WTC11 (cell line): ENCODE results near the gene PDE1C. TPM values are rescaled to one million over a fixed set of nuclear protein-coding genes. Genes with fewer than 3 reads are reported as not detected.

Experiments used
- ATAC-seq: fragments of 200-7000 bp; cut with Tn5 transposase; 2 replicates; pipeline ENCODE4 v1.10.0; 2021; ENCODE audit warnings: mild to moderate bottlenecking, moderate library complexity
- CTCF ChIA-PET: fragments of 300-600 bp; sonication (Branson Sonifier 250); formaldehyde crosslinking; loops from one replicate; lab custom pipeline; 2021; ENCODE audit warnings: antibody characterized with exemption; lab: Charles Lee
- POLR2A ChIA-PET: fragments of 350-600 bp; sonication (Branson Sonifier 250); formaldehyde crosslinking; loops from one replicate; lab custom pipeline; 2021; ENCODE audit warnings: antibody characterized with exemption; lab: Charles Lee
- DNase-seq: peaks from one replicate; pipeline ENCODE4 v3.0.0; 2021; ENCODE audit warnings: low spot score
- H3K27ac Mint-ChIP-seq: 2 replicates; pipeline ENCODE4 v1.8.0; 2021; ENCODE audit warnings: mixed read lengths
- H3K27me3 Mint-ChIP-seq: 2 replicates; pipeline ENCODE4 v1.8.0; 2021; ENCODE audit warnings: low read depth, mild to moderate bottlenecking, moderate library complexity, mixed read lengths
- H3K36me3 Mint-ChIP-seq: 2 replicates; pipeline ENCODE4 v1.8.0; 2021; ENCODE audit warnings: mixed read lengths
- H3K4me1 Mint-ChIP-seq: 2 replicates; pipeline ENCODE4 v1.8.0; 2022; ENCODE audit warnings: mixed read lengths
- H3K4me3 Mint-ChIP-seq: 2 replicates; pipeline ENCODE4 v1.8.0; 2021; ENCODE audit warnings: mild to moderate bottlenecking, moderate library complexity, mixed read lengths
- H3K9me3 Mint-ChIP-seq: 2 replicates; pipeline ENCODE4 v1.8.0; 2021; ENCODE audit warnings: mixed read lengths
- CREM ChIP-seq: sonication (generic); formaldehyde crosslinking; IDR thresholded peaks from 2 replicates; pipeline ENCODE4 v1.8.1; 2022; ENCODE audit warnings: mild to moderate bottlenecking, missing genetic modification reagents, moderate library complexity
- ESRRA ChIP-seq: sonication (generic); formaldehyde crosslinking; IDR thresholded peaks from 2 replicates; pipeline ENCODE4 v1.8.1; 2022; ENCODE audit warnings: mild to moderate bottlenecking, missing genetic modification reagents, borderline replicate concordance
- FOXP1 ChIP-seq: sonication (generic); formaldehyde crosslinking; IDR thresholded peaks from 2 replicates; pipeline ENCODE4 v1.8.0; 2022; ENCODE audit warnings: missing genetic modification reagents, mild to moderate bottlenecking, moderate library complexity, borderline replicate concordance
- IRF2 ChIP-seq: sonication (generic); formaldehyde crosslinking; IDR thresholded peaks from 2 replicates; pipeline ENCODE4 v1.8.0; 2022; ENCODE audit warnings: low read depth, missing genetic modification reagents, borderline replicate concordance
- PRRX2 ChIP-seq: fragments of 250-450 bp; sonication (Bioruptor Pico); IDR thresholded peaks from 2 replicates; pipeline ENCODE4 v1.8.0; 2021; ENCODE audit warnings: mild to moderate bottlenecking
- RORB ChIP-seq: fragments of 250-450 bp; sonication (Bioruptor Pico); IDR thresholded peaks from 2 replicates; pipeline ENCODE4 v1.9.0; 2021; ENCODE audit warnings: mild to moderate bottlenecking
- SMAD3 ChIP-seq: sonication (generic); formaldehyde crosslinking; IDR thresholded peaks from 2 replicates; pipeline ENCODE4 v1.8.0; 2022; ENCODE audit warnings: missing genetic modification reagents, mild to moderate bottlenecking, borderline replicate concordance
- SOX15 ChIP-seq: fragments of 250-450 bp; sonication (Bioruptor Pico); IDR thresholded peaks from 2 replicates; pipeline ENCODE4 v1.9.0; 2021; ENCODE audit warnings: mild to moderate bottlenecking
- SP1 ChIP-seq: sonication (generic); formaldehyde crosslinking; conservative IDR thresholded peaks from 2 replicates; pipeline ENCODE4 v1.8.1; 2022; ENCODE audit warnings: missing genetic modification reagents
- TEAD4 ChIP-seq: sonication (generic); formaldehyde crosslinking; IDR thresholded peaks from 2 replicates; pipeline ENCODE4 v1.8.0; 2022; ENCODE audit warnings: mild to moderate bottlenecking, missing genetic modification reagents
- total RNA-seq: library from RNA; stranded (reverse); gene quantifications from 3 replicates; pipeline ENCODE4 v1.2.3, GENCODE V29; 2021
- TF ChIP-seq, protein P1 (sequence below): sonication (generic); formaldehyde crosslinking; IDR thresholded peaks from 2 replicates; pipeline ENCODE4 v1.8.0; 2022; ENCODE audit warnings: missing genetic modification reagents
- TF ChIP-seq, protein P2 (sequence below): sonication (generic); formaldehyde crosslinking; IDR thresholded peaks from 2 replicates; pipeline ENCODE4 v1.8.1; 2023; ENCODE audit warnings: mild to moderate bottlenecking, missing genetic modification reagents, moderate library complexity
- TF ChIP-seq, protein P3 (sequence below): fragments of 250-450 bp; sonication (Bioruptor Pico); IDR thresholded peaks from 2 replicates; pipeline ENCODE4 v2.1.2; 2022; ENCODE audit warnings: mild to moderate bottlenecking, moderate library complexity
- TF ChIP-seq, protein P4 (sequence below): sonication (generic); formaldehyde crosslinking; IDR thresholded peaks from 2 replicates; pipeline ENCODE4 v1.8.1; 2022; ENCODE audit warnings: missing genetic modification reagents, borderline replicate concordance
- TF ChIP-seq, protein P5 (sequence below): sonication (generic); formaldehyde crosslinking; IDR thresholded peaks from 2 replicates; pipeline ENCODE4 v1.8.0; 2023; ENCODE audit warnings: missing genetic modification reagents
- TF ChIP-seq, protein P6 (sequence below): fragments of 200-600 bp; IDR thresholded peaks from 2 replicates; pipeline ENCODE4 v1.8.0; 2022; ENCODE audit warnings: antibody characterized with exemption
- TF ChIP-seq, protein P7 (sequence below): fragments of 250-450 bp; sonication (Bioruptor Pico); conservative IDR thresholded peaks from 2 replicates; pipeline ENCODE4 v1.9.0; 2021; ENCODE audit warnings: mild to moderate bottlenecking
- TF ChIP-seq, protein P8 (sequence below): fragments of 250-450 bp; sonication (Bioruptor Pico); IDR thresholded peaks from 2 replicates; pipeline ENCODE4 v1.9.0; 2021; ENCODE audit warnings: moderate library complexity, mild to moderate bottlenecking, inconsistent platforms, borderline replicate concordance

Gene PDE1C
- total RNA-seq, 1 experiment from 2014 or later: 0.55 TPM

DNA sequence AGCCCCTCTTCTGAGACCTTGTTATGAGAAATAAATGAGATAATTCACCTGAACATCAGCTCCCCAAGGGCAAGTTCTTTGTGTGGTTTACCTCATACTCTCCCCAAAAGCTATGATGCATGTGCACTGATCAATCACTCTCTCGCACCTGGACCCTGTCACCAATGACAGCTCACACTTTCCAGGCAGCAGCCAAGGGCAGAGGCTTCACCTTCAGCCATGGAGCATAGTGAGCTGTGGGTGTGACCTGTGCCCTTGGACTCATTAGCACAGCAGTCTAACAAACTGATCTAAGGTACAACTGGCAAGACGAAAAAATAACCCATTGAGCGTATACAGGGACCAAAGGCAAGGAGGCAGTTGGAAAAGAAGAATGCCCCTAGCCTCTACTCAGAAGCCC, 17.0 kb downstream of the PDE1C start (continued):
- TF ChIP-seq, protein P1, sequence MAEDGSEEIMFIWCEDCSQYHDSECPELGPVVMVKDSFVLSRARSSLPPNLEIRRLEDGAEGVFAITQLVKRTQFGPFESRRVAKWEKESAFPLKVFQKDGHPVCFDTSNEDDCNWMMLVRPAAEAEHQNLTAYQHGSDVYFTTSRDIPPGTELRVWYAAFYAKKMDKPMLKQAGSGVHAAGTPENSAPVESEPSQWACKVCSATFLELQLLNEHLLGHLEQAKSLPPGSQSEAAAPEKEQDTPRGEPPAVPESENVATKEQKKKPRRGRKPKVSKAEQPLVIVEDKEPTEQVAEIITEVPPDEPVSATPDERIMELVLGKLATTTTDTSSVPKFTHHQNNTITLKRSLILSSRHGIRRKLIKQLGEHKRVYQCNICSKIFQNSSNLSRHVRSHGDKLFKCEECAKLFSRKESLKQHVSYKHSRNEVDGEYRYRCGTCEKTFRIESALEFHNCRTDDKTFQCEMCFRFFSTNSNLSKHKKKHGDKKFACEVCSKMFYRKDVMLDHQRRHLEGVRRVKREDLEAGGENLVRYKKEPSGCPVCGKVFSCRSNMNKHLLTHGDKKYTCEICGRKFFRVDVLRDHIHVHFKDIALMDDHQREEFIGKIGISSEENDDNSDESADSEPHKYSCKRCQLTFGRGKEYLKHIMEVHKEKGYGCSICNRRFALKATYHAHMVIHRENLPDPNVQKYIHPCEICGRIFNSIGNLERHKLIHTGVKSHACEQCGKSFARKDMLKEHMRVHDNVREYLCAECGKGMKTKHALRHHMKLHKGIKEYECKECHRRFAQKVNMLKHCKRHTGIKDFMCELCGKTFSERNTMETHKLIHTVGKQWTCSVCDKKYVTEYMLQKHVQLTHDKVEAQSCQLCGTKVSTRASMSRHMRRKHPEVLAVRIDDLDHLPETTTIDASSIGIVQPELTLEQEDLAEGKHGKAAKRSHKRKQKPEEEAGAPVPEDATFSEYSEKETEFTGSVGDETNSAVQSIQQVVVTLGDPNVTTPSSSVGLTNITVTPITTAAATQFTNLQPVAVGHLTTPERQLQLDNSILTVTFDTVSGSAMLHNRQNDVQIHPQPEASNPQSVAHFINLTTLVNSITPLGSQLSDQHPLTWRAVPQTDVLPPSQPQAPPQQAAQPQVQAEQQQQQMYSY (CRISPR knock-in tag): no peak
- TF ChIP-seq TEAD4 (CRISPR knock-in tag) (no peak), ESRRA (CRISPR knock-in tag) (no peak)
- TF ChIP-seq, protein P2, sequence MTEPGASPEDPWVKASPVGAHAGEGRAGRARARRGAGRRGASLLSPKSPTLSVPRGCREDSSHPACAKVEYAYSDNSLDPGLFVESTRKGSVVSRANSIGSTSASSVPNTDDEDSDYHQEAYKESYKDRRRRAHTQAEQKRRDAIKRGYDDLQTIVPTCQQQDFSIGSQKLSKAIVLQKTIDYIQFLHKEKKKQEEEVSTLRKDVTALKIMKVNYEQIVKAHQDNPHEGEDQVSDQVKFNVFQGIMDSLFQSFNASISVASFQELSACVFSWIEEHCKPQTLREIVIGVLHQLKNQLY (CRISPR knock-in tag): no peak

DNA sequence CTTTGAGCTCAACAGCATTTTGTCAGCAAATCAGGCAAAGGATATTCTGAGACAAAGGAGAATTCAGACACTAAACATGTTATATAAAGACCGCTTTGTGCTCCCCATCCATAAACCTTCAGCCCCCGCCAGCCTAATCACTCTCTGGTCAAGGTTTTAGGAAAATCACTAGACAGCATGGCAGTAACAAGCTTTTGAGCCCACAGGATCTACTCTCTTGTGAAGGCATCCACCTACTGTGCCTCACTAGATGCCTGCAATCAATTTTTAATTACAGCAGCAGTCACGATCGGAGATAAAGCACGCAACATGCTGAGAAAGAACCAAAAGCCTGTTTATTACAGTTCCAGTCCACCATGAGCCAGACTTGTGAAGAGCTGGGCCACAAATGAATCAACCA, 19.1 kb downstream of the PDE1C start:
- DNase-seq (no peak), ATAC-seq (no peak)
- CTCF ChIA-PET: interaction anchor here (0.8 to 2.6 kb wide), 4 partner anchors 10 to 307 kb away, joined by 3 to 10 read pairs (median 4); no protein-coding TSS in a partner anchor
- Mint-ChIP-seq H3K4me3 (no peak overlapping the region), H3K27ac (no peak overlapping the region), H3K4me1 (no peaks in the 10 kb centered on the region), H3K27me3 (peaks cover 28% of the 10 kb centered on the region), H3K36me3 (no peaks in the 10 kb centered on the region), H3K9me3 (peaks cover 16% of the 10 kb centered on the region)
- no peak for TF ChIP-seq RORB (CRISPR knock-in tag)
- TF ChIP-seq, protein P3, sequence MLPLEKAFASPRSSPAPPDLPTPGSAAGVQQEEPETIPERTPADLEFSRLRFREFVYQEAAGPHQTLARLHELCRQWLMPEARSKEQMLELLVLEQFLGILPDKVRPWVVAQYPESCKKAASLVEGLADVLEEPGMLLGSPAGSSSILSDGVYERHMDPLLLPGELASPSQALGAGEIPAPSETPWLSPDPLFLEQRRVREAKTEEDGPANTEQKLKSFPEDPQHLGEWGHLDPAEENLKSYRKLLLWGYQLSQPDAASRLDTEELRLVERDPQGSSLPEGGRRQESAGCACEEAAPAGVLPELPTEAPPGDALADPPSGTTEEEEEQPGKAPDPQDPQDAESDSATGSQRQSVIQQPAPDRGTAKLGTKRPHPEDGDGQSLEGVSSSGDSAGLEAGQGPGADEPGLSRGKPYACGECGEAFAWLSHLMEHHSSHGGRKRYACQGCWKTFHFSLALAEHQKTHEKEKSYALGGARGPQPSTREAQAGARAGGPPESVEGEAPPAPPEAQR (CRISPR knock-in tag): no peak
- TF ChIP-seq, protein P4, sequence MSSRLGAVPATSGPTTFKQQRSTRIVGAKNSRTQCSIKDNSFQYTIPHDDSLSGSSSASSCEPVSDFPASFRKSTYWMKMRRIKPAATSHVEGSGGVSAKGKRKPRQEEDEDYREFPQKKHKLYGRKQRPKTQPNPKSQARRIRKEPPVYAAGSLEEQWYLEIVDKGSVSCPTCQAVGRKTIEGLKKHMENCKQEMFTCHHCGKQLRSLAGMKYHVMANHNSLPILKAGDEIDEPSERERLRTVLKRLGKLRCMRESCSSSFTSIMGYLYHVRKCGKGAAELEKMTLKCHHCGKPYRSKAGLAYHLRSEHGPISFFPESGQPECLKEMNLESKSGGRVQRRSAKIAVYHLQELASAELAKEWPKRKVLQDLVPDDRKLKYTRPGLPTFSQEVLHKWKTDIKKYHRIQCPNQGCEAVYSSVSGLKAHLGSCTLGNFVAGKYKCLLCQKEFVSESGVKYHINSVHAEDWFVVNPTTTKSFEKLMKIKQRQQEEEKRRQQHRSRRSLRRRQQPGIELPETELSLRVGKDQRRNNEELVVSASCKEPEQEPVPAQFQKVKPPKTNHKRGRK (CRISPR knock-in tag): no peak
- TF ChIP-seq, protein P5, sequence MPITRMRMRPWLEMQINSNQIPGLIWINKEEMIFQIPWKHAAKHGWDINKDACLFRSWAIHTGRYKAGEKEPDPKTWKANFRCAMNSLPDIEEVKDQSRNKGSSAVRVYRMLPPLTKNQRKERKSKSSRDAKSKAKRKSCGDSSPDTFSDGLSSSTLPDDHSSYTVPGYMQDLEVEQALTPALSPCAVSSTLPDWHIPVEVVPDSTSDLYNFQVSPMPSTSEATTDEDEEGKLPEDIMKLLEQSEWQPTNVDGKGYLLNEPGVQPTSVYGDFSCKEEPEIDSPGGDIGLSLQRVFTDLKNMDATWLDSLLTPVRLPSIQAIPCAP: no peak
- TF ChIP-seq, protein P6, sequence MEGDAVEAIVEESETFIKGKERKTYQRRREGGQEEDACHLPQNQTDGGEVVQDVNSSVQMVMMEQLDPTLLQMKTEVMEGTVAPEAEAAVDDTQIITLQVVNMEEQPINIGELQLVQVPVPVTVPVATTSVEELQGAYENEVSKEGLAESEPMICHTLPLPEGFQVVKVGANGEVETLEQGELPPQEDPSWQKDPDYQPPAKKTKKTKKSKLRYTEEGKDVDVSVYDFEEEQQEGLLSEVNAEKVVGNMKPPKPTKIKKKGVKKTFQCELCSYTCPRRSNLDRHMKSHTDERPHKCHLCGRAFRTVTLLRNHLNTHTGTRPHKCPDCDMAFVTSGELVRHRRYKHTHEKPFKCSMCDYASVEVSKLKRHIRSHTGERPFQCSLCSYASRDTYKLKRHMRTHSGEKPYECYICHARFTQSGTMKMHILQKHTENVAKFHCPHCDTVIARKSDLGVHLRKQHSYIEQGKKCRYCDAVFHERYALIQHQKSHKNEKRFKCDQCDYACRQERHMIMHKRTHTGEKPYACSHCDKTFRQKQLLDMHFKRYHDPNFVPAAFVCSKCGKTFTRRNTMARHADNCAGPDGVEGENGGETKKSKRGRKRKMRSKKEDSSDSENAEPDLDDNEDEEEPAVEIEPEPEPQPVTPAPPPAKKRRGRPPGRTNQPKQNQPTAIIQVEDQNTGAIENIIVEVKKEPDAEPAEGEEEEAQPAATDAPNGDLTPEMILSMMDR: no peak
- POLR2A ChIA-PET: no interaction called here

DNA sequence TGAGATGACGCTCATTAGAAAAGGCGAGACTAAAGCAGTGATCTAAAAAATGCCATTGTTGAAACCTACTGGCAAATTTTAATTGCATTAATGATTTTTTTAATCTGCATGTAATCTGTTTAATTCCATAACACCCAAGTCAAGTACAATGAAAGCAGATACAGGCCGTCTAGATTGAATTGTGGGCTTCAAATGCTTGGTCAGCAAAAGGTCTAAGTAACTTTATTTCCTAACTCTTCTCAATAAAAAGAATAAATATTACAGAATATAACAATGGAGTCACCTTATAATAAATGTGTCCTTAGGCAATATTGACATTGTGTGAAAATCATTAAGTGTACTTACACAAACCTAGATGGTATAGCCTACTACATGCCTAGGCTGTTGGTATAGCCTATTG, 20.6 kb downstream of the PDE1C start:
- Mint-ChIP-seq H3K27me3 (peaks cover 22% of the 10 kb centered on the region), H3K4me3 (no peak overlapping the region), H3K4me1 (peaks cover 8% of the 10 kb centered on the region), H3K9me3 (peaks cover 16% of the 10 kb centered on the region), H3K27ac (no peak overlapping the region), H3K36me3 (no peaks in the 10 kb centered on the region)
- ATAC-seq (no peak), DNase-seq (no peak)
- POLR2A ChIA-PET: no interaction called here
- CTCF ChIA-PET: no interaction called here
- TF ChIP-seq IRF2 (CRISPR knock-in tag): no peak
- TF ChIP-seq CREM (CRISPR knock-in tag): no peak
- TF ChIP-seq, protein P7, sequence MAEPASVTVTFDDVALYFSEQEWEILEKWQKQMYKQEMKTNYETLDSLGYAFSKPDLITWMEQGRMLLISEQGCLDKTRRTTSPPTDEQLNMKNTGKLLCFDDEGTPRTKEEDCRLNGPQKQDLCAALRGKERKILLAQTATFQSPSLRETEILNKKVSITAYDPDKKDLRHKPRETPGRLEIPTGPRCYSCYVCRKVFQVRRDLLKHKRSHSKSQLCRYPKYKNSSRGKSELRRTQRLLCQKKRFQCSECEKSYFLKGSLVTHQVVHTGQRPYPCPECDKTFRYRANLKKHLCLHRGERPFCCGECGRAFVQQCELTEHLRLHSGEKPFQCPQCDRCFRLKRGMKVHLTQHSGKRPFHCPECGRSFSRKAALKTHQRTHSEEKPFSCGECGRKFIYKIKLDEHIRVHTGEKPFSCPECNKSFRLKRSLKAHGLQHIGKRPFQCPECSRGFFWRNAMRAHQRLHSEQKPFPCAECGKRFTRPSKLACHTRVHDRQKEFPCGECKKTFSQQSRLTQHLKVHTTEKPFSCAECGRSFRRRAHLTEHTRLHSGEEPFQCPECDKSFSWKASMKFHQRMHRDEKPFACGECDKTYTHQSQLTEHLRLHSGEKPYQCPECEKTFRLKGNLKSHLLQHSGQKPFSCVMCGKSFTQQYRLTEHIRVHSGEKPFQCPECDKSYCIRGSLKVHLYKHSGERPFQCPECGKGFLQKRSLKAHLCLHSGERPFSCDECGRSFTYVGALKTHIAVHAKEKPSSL (CRISPR knock-in tag): no peak
- no peak for TF ChIP-seq TEAD4 (CRISPR knock-in tag)
- TF ChIP-seq SOX15 (CRISPR knock-in tag): no peak
- TF ChIP-seq SMAD3 (CRISPR knock-in tag): no peak
- no peak for TF ChIP-seq FOXP1 (CRISPR knock-in tag)
- no peak for TF ChIP-seq PRRX2 (CRISPR knock-in tag)
- no peak for TF ChIP-seq SP1 (CRISPR knock-in tag)
- TF ChIP-seq, protein P8, sequence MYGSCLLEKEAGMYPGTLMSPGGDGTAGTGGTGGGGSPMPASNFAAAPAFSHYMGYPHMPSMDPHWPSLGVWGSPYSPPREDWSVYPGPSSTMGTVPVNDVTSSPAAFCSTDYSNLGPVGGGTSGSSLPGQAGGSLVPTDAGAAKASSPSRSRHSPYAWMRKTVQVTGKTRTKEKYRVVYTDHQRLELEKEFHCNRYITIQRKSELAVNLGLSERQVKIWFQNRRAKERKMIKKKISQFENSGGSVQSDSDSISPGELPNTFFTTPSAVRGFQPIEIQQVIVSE (CRISPR knock-in tag): no peak
